ENCODE data around the gene RFT1.
"Not testable (repeated sequence)": the region's sequence is repeated elsewhere in the genome, so short reads cannot be mapped to it uniquely, and the experiment has no call there.

Gene RFT1

GRCh38 chr3:53151870-53152660 lies 21.8 kb upstream of the RFT1 start:
- DNase-seq = no peak
- intact Hi-C loops (cut with DNase I) = no loop called here

GRCh38 chr3:53151465-53151864 lies 21.2 kb upstream of the RFT1 start:
- DNase-seq = no peak
- intact Hi-C loops (cut with DNase I) = no loop called here

- DNase-seq; intact Hi-C loops (cut with DNase I): not testable (repeated sequence)
Measured at GRCh38 chr3:53151086-53151438, 20.8 kb upstream of the RFT1 start.

DNA sequence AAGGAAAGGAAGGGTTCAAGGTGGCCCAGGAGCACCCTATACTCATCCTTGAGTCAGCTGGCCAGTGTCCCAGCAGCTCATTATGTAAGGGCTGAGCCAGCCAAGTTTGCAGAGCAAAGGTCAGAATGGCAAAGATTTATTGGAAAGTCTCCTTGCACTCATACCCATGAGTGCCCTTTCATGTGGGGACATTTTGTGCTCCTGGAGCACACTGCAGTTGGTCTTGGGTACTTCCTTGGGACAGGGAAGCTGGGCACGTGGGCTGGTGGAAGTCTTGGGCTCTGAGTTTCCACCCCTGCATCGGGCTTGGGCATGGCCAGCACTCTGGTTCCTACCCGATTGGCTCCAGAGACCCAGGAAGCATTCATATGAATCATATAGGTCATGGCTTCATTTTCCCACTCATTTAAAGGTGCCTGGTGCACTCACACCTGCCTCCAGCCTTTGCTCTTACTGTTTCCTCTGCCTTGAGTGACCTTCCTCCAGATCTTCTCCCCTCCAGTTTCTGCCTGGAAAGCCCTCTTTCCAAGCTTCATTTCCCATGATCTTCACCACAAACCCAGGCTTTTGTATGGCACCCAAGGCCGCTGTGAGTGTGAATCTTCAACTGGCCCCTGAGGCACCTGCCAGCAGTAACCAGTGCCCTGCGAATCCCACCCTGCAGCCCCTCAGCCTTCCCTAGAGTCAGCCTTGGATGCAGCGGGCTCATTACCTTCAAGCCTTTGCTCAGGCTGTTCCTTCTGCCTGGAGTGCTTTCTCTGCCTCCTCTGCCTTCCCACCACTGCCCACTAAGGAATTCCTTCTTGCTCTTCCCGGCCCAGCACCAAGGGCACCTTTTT lies 20.2 kb upstream of the RFT1 start:
- intact Hi-C loops (cut with DNase I) = no loop called here
- DNase-seq = no peak

DNA sequence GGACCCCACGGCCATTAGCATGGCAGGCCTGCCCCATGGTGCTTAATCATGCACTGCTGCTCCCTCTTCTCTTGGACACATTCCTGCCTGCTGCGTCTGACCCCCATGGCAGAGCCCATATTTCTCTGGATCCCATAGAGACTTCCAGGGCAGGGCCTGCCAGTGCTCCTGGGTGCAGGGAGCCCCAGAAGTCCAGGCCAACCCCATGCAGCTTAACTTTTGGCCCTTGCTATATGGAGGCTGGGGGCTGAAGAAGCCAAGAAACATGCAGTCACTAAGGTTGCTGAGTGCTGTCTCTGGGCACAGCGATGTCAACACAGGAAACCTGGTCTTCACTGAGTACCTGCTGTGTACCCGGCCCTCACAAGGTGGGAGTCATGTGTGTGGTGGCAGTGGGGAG lies 19.5 kb upstream of the RFT1 start:
- intact Hi-C loops (cut with DNase I) = no loop called here
- DNase-seq = peak in 1 of 42 donors; percentile 18

DNA sequence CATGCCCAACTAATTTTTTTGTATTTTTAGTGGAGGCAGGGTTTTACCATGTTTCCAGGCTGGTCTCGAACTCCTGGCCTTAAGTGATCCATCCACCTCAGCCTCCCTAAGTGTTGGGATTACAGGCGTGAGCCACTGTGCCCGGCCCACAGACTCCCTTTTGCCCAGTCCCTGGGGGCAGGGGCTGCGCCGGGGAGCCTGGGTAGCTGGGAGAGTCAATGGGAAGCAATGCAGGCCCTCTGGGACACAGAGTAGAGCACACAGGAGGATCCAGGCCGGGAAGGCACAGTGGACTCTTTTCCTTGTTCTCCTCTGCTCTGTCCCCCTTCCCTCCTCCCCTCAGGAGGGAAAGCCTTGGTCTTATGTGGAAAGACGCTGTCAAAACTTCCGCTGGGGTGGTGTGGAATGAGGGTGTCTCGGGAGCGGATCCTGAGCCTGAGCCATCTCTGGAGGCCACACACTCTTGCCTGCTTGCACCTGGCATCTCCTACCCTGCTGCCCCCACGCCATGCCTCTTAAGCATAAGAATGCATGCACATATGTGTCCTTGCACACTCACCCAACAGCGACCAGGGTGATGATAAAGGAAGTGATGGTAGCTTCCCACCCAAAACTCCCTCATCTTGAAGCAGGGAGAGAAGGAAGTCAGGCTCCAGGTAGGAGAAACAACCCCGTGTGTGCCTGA lies 18.9 kb upstream of the RFT1 start:
- intact Hi-C loops (cut with DNase I) = no loop called here
- DNase-seq = peak in 1 of 42 donors; percentile 20

DNA sequence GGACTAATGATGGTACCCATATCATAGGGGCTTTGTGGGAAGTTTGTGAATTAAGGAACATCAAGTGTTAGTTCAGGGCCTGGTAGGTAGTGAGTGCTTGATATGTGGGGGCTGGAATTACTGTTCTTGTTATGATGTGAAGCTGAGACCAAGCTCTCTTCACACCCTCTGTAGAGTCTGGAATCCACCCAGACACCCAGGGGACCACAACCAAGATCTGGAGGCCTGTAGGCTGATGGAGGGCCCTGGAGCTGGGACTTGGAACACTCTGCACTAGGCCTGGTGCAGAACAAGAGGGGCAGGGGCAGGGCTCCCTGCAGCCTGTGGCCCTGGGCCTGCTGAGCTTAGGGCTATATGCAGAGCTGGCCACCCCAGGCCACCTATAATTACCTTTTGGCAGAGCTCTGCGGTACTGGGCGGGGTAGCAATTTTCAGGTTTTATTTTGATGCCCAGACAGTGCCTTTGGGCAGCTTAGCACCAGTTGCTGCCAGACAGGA lies 17.7 kb upstream of the RFT1 start:
- intact Hi-C loops (cut with DNase I) = no loop called here

GRCh38 chr3:53147151-53147902 lies 17.1 kb upstream of the RFT1 start:
- peak in 1 of 42 donors; percentile 6 for DNase-seq

More for the DNA sequence above, 17.7 kb upstream of the RFT1 start:
- peak in 1 of 42 donors; percentile 0 for DNase-seq

DNA sequence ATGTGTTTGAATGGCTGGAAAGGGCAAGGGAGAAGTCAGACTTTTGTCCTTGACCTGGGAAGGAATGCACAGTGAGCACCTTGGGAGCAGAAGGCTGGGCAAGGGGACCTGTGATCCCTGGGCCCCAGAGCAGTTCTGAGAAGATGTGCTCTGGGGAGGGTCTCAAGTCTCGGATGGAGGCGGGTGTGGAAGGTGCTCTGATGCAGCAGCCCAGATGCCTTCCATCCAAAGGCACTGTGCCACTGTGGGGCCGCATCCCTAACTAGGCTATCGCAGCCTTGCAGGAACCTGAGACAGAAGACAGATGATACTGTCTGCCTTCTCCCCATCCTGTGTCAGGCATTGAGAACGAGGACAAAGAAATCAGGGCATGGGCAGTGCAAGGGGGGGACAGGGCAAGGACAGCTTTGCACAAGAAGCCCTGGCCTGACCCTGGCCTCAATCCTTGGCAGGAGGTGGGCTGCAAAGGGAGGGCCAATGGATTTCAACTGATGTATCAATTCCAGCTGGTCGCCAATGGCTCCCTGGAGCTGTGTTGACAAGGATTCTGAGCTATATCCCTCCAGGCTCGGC lies 16.2 kb upstream of the RFT1 start:
- DNase-seq = no peak
- intact Hi-C loops (cut with DNase I) = no loop called here

More at GRCh38 chr3:53147151-53147902, 17.1 kb upstream of the RFT1 start:
- intact Hi-C loops (cut with DNase I) = no loop called here

GRCh38 chr3:53145713-53146080 lies 15.5 kb upstream of the RFT1 start:
- DNase-seq = no peak
- intact Hi-C loops (cut with DNase I) = no loop called here

DNA sequence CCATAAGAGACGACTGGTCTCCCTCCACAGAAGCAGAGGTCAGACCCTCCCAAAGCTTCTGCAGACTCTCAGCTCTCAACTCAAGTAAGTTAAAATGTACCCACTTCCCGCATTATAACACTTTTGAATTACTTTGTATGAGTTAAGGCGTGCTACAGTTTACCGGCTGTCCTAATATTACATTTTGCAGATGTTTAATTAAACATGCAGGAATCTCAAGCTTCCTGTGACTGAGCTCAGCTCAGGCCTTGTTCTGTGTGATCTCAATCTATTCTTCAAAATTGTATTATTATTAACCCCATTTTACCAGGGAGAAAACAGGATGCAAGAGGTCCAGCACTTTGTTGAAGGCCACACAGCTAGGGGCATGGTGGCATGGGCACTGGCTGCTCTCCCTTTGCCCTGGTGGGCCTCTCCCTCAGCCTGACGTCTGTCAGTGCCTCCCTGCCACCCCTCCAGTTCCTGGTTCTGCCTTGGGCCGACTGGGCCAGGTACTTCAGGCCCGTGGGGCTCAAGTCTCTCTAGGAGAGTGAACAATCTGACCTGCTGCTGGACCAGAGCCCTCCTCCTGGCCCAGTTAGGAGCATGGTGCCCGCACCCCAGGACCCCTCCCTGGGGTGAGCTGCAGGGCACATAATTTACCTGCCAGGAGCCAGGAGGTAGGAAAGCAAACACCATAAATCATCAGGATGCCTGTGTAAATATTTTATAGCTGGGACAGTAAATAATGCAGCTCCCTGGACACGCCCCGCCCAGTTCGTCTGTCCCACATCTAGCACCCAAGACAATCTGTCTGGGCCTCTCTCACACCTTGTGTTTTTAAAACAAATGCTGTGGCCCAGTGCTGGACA lies 14.9 kb upstream of the RFT1 start:
- intact Hi-C loops (cut with DNase I) = no loop called here
- DNase-seq = no peak

DNA sequence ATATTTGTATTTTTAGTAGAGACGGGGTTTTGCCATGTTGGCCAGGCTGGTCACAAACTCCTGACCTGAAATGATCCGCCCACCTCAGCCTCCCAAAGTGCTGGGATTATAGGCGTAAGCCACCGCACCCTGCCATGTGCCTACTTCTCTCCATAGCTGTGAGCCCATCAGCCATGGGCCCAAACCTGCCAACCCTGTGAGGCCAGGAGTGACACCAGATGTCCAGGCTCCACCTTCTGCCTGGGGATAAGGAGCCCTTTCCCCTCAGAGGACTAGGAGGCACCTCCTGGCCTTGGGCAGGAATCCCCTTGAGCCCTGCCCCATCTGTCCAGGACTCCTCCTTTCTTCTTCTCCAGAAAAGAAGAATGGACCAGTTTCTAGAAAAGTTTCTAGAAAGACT lies 14.2 kb upstream of the RFT1 start:
- intact Hi-C loops (cut with DNase I) = no loop called here
- DNase-seq = no peak

DNA sequence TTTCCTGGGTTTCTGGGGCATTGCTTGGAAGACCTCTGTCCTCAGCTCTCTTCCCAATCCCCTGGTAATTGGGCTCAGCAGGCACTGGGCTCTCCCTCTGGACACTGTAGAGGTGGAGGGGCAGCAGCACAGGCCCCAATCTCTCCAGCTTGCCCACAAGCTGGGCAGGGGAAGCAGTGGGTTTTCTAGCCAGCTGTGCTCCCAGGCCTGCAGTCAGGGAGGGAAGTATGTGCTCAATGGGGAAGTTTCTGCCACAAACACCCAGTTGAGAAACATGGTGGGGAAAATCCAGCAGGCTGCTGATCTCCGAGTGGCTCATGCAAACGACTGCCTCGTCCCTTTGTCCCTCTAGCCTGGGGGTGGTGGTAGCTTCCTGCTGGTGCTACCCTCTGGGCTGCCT lies 12.8 kb upstream of the RFT1 start:
- intact Hi-C loops (cut with DNase I) = no loop called here
- DNase-seq = peak in 10 of 42 donors; percentile 16 to 63 (median 36)

GRCh38 chr3:53140847-53141845 lies 10.9 kb upstream of the RFT1 start:
- peak in 1 of 42 donors; percentile 24 for DNase-seq
- intact Hi-C loops (cut with DNase I) = no loop called here

GRCh38 chr3:53139906-53140846 lies 9.9 kb upstream of the RFT1 start:
- no peak for DNase-seq
- intact Hi-C loops (cut with DNase I) = no loop called here

Measured in head of caudate nucleus (tissue), 42 donors.